ENCODE measurements around the gene DISP2. TPM values are rescaled to one million over a fixed set of nuclear protein-coding genes. Genes with fewer than 3 reads are reported as not detected.

Gene DISP2
- total RNA-seq, 3 donors from 2014 or later: 0.03 to 0.26 (median 0.08) TPM

DNA sequence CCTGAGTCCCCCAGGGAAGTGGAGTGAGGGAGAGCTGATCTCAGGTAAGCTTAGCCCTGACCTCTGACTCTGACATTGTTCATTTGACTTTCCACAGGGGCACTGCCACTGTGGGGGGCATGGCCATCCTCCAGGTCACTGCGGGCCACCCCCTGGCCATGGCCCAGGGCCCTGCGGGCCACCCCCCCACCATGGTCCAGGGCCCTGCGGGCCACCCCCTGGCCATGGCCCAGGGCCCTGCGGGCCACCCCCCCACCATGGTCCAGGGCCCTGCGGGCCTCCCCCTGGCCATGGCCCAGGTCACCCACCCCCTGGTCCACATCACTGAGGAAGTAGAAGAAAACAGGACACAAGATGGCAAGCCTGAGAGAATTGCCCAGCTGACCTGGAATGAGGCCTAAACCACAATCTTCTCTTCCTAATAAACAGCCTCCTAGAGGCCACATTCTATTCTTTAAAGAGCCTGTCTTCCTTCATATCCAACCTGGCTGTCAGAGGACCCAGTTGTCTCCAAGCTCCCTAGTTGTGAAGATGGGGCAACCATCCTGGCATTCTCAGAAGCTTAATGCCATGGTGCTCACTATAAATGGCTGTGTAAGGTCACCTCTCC lies 1.9 kb upstream of the DISP2 start:
- DNase-seq: no peak
- no peak overlapping the region for H3K4me3 Mint-ChIP-seq
- no peaks in the 10 kb centered on the region for H3K9me3 Mint-ChIP-seq

DNA sequence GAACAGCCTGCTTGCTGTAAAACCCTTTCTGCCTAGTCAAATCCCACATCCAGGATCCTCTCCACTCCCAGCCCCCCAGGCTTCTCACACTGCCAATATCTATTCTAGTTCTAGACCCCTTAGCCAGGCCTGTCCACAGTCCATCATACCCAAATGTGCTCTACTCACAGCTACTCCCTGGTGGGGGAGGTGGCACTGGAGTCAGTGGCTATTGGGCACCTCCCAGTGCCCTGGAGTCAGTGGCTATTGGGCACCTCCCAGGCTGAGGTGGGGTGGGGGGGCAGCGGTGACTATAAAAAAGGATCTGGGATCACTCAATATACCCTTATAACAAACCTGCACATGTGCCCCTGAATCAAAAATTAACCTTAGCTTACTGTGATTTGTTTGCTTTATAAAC lies 773 bp upstream of the DISP2 start:
- ATAC-seq (no peak), DNase-seq (no peak)
- Mint-ChIP-seq H3K4me3 (peak overlapping the region; percentile 76), H3K4me1 (ENCODE audit: low read depth) (peaks cover 7% of the 10 kb centered on the region), H3K27me3 (ENCODE audit: low read depth) (peaks cover 10% of the 10 kb centered on the region), H3K36me3 (ENCODE audit: insufficient read depth) (no peaks in the 10 kb centered on the region), H3K9me3 (no peaks in the 10 kb centered on the region)

More for the DNA sequence above, 1.9 kb upstream of the DISP2 start:
- no peak for ATAC-seq
- Mint-ChIP-seq H3K27me3 (ENCODE audit: low read depth) (peaks cover 10% of the 10 kb centered on the region), H3K36me3 (ENCODE audit: insufficient read depth) (no peaks in the 10 kb centered on the region), H3K4me1 (ENCODE audit: low read depth) (peaks cover 7% of the 10 kb centered on the region)

- Mint-ChIP-seq H3K27me3 (ENCODE audit: low read depth) (peaks cover 8% of the 10 kb centered on the region), H3K36me3 (ENCODE audit: insufficient read depth) (peaks cover 3% of the 10 kb centered on the region), H3K4me1 (ENCODE audit: low read depth) (peaks cover 7% of the 10 kb centered on the region), H3K4me3 (peak overlapping the region; percentile 75), H3K9me3 (no peaks in the 10 kb centered on the region)
- ATAC-seq (peak; percentile 42 to 46), DNase-seq (peak; percentile 38)
These were observed 693 bp downstream of the DISP2 start for GRCh38 chr15:40358471-40359353.

DNA sequence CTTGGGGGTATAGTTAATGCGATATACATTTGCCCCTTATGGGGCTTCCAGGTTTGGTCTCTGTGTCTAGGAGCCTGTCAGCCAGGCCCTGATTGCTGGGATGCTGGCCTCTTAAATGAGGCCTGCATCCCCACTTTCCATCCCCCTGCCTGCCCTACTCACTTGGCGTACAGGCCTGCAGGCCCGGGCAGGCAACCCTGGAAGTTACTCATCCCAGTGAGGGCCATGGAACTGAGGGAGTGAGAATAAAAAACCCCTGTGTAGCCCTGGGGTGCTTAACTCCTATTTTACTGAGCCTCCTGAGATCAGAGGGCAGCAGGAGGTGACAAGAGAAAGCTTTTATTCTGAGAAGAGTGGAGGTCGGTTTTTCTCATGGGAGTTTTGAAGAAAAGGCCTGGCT lies 2.0 kb downstream of the DISP2 start:
- Mint-ChIP-seq H3K36me3 (ENCODE audit: insufficient read depth) (peaks cover 3% of the 10 kb centered on the region), H3K4me3 (no peak overlapping the region), H3K4me1 (ENCODE audit: low read depth) (peaks cover 7% of the 10 kb centered on the region), H3K27me3 (ENCODE audit: low read depth) (peaks cover 6% of the 10 kb centered on the region), H3K9me3 (no peaks in the 10 kb centered on the region)
- DNase-seq: no peak
- no peak for ATAC-seq

DNA sequence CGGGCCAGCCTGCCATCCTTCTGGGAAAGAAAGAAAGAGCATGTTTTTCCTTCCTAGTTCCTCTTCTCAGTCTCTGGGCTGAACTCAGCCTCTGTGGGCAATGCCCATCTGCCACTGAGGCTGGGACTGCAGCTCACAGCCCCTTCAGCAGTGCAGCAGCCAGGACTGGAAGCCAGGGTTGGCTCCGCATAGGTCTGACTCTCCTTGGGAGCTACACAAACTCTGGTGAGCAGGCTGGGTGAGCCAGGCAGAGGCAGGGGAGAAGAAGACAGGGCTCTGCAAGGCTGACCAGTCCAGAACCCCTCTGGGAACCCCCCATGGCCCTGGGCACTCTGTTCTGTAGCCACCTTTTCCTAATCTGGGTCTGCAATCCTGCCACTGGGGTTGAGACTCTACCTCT lies 3.6 kb downstream of the DISP2 start:
- no peak overlapping the region for H3K4me3 Mint-ChIP-seq
- DNase-seq (no peak), ATAC-seq (no peak)
- no peaks in the 10 kb centered on the region for H3K27me3 Mint-ChIP-seq (ENCODE audit: low read depth)
- peaks cover 3% of the 10 kb centered on the region for H3K36me3 Mint-ChIP-seq (ENCODE audit: insufficient read depth)
- H3K4me1 Mint-ChIP-seq (ENCODE audit: low read depth): peaks cover 15% of the 10 kb centered on the region
- H3K9me3 Mint-ChIP-seq: no peaks in the 10 kb centered on the region

GRCh38 chr15:40363611-40364010 lies 5.6 kb downstream of the DISP2 start:
- DNase-seq (no peak), ATAC-seq (no peak)
- H3K4me3 Mint-ChIP-seq: no peak overlapping the region
- H3K9me3 Mint-ChIP-seq: no peaks in the 10 kb centered on the region
- H3K4me1 Mint-ChIP-seq (ENCODE audit: low read depth): peaks cover 21% of the 10 kb centered on the region
- H3K27me3 Mint-ChIP-seq (ENCODE audit: low read depth): no peaks in the 10 kb centered on the region
- H3K36me3 Mint-ChIP-seq (ENCODE audit: insufficient read depth): peaks cover 3% of the 10 kb centered on the region

DNA sequence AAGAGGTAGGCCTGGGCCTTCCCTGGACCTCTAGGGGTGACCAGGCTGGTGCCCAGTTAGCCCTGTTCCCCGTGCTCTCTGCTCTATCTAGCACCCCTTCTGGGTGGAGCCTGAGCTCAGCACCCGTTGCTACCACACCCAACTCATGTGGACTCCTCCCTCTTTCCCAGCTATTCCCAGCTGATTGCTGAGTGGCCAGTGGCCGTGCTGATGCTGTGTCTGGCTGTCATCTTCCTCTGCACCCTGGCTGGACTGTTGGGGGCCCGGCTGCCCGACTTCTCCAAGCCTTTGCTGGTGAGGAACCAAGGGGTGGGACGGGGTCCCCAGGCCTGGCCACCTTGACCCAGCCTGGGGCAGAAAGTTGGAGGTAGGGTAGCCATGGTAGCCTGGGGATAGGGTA lies 6.2 kb downstream of the DISP2 start:
- ATAC-seq (no peak), DNase-seq (no peak)
- Mint-ChIP-seq H3K4me3 (no peak overlapping the region), H3K4me1 (ENCODE audit: low read depth) (peaks cover 18% of the 10 kb centered on the region), H3K9me3 (no peaks in the 10 kb centered on the region), H3K27me3 (ENCODE audit: low read depth) (no peaks in the 10 kb centered on the region), H3K36me3 (ENCODE audit: insufficient read depth) (peaks cover 3% of the 10 kb centered on the region)

DNA sequence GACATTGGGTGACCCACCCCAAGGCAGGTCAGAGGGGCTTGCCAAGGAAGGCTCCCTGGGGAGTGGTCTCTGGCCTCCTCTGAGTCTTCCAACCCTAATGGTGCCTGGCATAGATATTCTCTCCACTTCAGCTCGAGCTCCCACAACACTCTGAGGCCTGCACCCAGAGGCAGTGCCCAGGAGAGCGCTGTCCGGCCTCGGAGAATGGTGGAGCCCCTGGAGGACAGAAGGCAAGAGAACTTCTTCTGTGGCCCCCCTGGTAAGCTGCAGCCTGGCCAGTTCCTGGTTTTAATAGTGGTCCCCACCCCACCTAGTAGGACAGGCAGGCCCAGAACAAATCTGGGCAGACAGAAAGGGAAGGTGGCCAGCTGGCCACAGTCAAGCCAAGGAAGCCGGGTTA lies 7.0 kb downstream of the DISP2 start:
- peaks cover 18% of the 10 kb centered on the region for H3K4me1 Mint-ChIP-seq (ENCODE audit: low read depth)
- ATAC-seq (no peak), DNase-seq (no peak)
- no peak overlapping the region for H3K4me3 Mint-ChIP-seq
- H3K9me3 Mint-ChIP-seq: no peaks in the 10 kb centered on the region
- H3K27me3 Mint-ChIP-seq (ENCODE audit: low read depth): no peaks in the 10 kb centered on the region
- H3K36me3 Mint-ChIP-seq (ENCODE audit: insufficient read depth): peaks cover 3% of the 10 kb centered on the region

- Mint-ChIP-seq H3K9me3 (no peaks in the 10 kb centered on the region), H3K4me1 (ENCODE audit: low read depth) (peaks cover 18% of the 10 kb centered on the region), H3K36me3 (ENCODE audit: insufficient read depth) (peaks cover 3% of the 10 kb centered on the region), H3K4me3 (peak overlapping the region; percentile 23), H3K27me3 (ENCODE audit: low read depth) (no peaks in the 10 kb centered on the region)
- no peak for ATAC-seq
- DNase-seq: no peak
These were observed 7.8 kb downstream of the DISP2 start for GRCh38 chr15:40365624-40366456.

- Mint-ChIP-seq H3K4me1 (ENCODE audit: low read depth) (peaks cover 18% of the 10 kb centered on the region), H3K27me3 (ENCODE audit: low read depth) (no peaks in the 10 kb centered on the region), H3K4me3 (peak overlapping the region; percentile 79), H3K36me3 (ENCODE audit: insufficient read depth) (peaks cover 3% of the 10 kb centered on the region), H3K9me3 (no peaks in the 10 kb centered on the region)
- no peak for DNase-seq
- no peak for ATAC-seq
These were observed 8.7 kb downstream of the DISP2 start for GRCh38 chr15:40366457-40367370.

DNA sequence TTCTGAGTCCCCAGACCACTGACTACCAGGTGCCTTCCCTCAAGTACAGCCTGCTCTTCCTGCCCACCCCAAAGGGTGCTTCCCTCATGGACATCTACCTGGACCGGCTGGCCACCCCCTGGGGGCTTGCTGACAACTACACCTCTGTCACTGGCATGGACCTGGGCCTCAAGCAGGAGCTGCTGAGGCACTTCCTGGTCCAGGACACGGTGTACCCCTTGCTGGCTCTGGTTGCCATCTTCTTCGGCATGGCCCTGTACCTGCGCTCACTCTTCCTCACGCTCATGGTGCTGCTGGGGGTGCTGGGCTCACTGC lies 9.3 kb downstream of the DISP2 start:
- Mint-ChIP-seq H3K4me1 (ENCODE audit: low read depth) (peaks cover 18% of the 10 kb centered on the region), H3K9me3 (no peaks in the 10 kb centered on the region)
- ATAC-seq: peak; percentile 1 to 2

GRCh38 chr15:40367686-40368611 lies 9.9 kb downstream of the DISP2 start:
- H3K27me3 Mint-ChIP-seq (ENCODE audit: low read depth): no peaks in the 10 kb centered on the region
- H3K4me1 Mint-ChIP-seq (ENCODE audit: low read depth): peaks cover 18% of the 10 kb centered on the region
- peak; percentile 95 to 96 for ATAC-seq
- peak; percentile 82 for DNase-seq
- no peaks in the 10 kb centered on the region for H3K36me3 Mint-ChIP-seq (ENCODE audit: insufficient read depth)
- H3K4me3 Mint-ChIP-seq: peak overlapping the region; percentile 79
- H3K9me3 Mint-ChIP-seq: no peaks in the 10 kb centered on the region

More for the DNA sequence above, 9.3 kb downstream of the DISP2 start:
- no peak for DNase-seq
- peak overlapping the region; percentile 79 for H3K4me3 Mint-ChIP-seq
- H3K36me3 Mint-ChIP-seq (ENCODE audit: insufficient read depth): peaks cover 3% of the 10 kb centered on the region
- no peaks in the 10 kb centered on the region for H3K27me3 Mint-ChIP-seq (ENCODE audit: low read depth)

All from activated T-cell treated with anti-CD3 and anti-CD28 coated beads, Interleukin-2, amount 50 U/mL, for 4 hours (primary cell).